HEK293T (cell line): Measurements from ENCODE around the gene USP44.

ENCODE experiments used
- CTCF ChIA-PET: fragments of 350-600 bp; formaldehyde crosslinking; extraction: SDS; loops from one replicate; lab custom pipeline; 2021; ENCODE audit warnings: antibody characterized with exemption, inconsistent platforms; lab: Yijun Ruan, JAX
- POLR2A ChIA-PET: fragments of 350-600 bp; formaldehyde crosslinking; extraction: SDS; loops from one replicate; lab custom pipeline; 2020; ENCODE audit warnings: antibody characterized with exemption, inconsistent platforms; lab: Yijun Ruan, JAX
- DNase-seq: peaks from one replicate; pipeline ENCODE4 v3.0.0; 2012; ENCODE audit warnings: mixed read lengths; ENCODE audit errors: extremely low spot score
- ARNT ChIP-seq: fragments of 450-650 bp; IDR thresholded peaks from 2 replicates; pipeline ENCODE4 v1.6.1; 2017; ENCODE audit warnings: mild to moderate bottlenecking
- BHLHE40 ChIP-seq: fragments of 450-650 bp; IDR thresholded peaks from 2 replicates; pipeline ENCODE4 v1.6.1; 2016; ENCODE audit warnings: mild to moderate bottlenecking, moderate library complexity, borderline replicate concordance
- CTBP1 ChIP-seq: fragments of 450-650 bp; IDR thresholded peaks from 2 replicates; pipeline ENCODE4 v1.6.1; 2016; ENCODE audit warnings: borderline replicate concordance
- ELF4 ChIP-seq: fragments of 450-650 bp; IDR thresholded peaks from 2 replicates; pipeline ENCODE4 v1.6.1; 2017; ENCODE audit warnings: antibody characterized with exemption
- FOXA1 ChIP-seq: fragments of 450-650 bp; IDR thresholded peaks from 2 replicates; pipeline ENCODE4 v1.6.1; 2016; ENCODE audit warnings: mild to moderate bottlenecking
- FOXK2 ChIP-seq: fragments of 450-650 bp; IDR thresholded peaks from 2 replicates; pipeline ENCODE4 v1.6.1; 2016; ENCODE audit warnings: mild to moderate bottlenecking
- FOXM1 ChIP-seq: fragments of 450-650 bp; IDR thresholded peaks from 2 replicates; pipeline ENCODE4 v1.6.1; 2017; ENCODE audit warnings: mild to moderate bottlenecking, borderline replicate concordance
- HDGF ChIP-seq: fragments of 450-650 bp; IDR thresholded peaks from 2 replicates; pipeline ENCODE4 v1.6.1; 2017; ENCODE audit warnings: antibody characterized with exemption, borderline replicate concordance
- L3MBTL2 ChIP-seq: fragments of 450-650 bp; conservative IDR thresholded peaks from 2 replicates; pipeline ENCODE4 v1.6.1; 2016; ENCODE audit warnings: mild to moderate bottlenecking
- LEF1 ChIP-seq: fragments of 450-650 bp; IDR thresholded peaks from 2 replicates; pipeline ENCODE4 v1.6.1; 2017; ENCODE audit warnings: mild to moderate bottlenecking, borderline replicate concordance
- NFRKB ChIP-seq: fragments of 450-650 bp; IDR thresholded peaks from 2 replicates; pipeline ENCODE4 v1.6.1; 2016; ENCODE audit warnings: mild to moderate bottlenecking, moderate library complexity
- SP1 ChIP-seq: fragments of 450-650 bp; IDR thresholded peaks from 2 replicates; pipeline ENCODE4 v1.6.1; 2017
- SUZ12 ChIP-seq: fragments of 450-650 bp; IDR thresholded peaks from 2 replicates; pipeline ENCODE4 v1.6.1; 2016; ENCODE audit warnings: mild to moderate bottlenecking
- TARDBP ChIP-seq: fragments of 450-650 bp; IDR thresholded peaks from 2 replicates; pipeline ENCODE4 v1.6.1; 2016
- ZNF384 ChIP-seq: fragments of 450-650 bp; IDR thresholded peaks from 2 replicates; pipeline ENCODE4 v1.6.1; 2016
- TF ChIP-seq, protein P1 (sequence below): fragments of 450-650 bp; IDR thresholded peaks from 2 replicates; pipeline ENCODE4 v1.6.1; 2016

USP44 gene

DNA sequence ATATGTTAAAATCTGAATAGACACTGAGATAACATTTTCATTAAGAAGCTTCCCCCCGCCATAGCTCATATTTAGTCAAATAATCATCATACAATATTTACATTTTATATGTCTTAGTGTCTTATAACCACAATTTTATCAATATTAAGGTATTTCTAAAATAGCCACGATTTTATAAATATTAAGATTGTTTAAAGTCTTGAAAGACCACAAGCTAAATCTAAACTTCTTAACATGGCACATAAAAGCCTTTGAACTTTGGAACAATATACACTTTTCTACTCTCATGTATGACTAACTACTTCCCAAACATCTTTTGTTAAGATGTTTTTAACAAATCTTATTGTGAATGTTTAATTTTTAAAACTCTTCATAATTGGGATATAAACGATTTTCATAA is 6.5 kb downstream of the USP44 start:
- POLR2A ChIA-PET, result interaction anchor here (0.6 to 0.8 kb wide), 2 partner anchors 9 to 548 kb away, joined by 3 to 4 read pairs; no protein-coding TSS in a partner anchor
- CTCF ChIA-PET, result interaction anchor here (1.3 kb wide), 1 partner anchor 11 kb away, joined by 4 read pairs; no protein-coding TSS in a partner anchor
- DNase-seq, result no peak
- no peak for TF ChIP-seq FOXK2
- TF ChIP-seq SP1, result no peak
- no peak for TF ChIP-seq LEF1

DNA sequence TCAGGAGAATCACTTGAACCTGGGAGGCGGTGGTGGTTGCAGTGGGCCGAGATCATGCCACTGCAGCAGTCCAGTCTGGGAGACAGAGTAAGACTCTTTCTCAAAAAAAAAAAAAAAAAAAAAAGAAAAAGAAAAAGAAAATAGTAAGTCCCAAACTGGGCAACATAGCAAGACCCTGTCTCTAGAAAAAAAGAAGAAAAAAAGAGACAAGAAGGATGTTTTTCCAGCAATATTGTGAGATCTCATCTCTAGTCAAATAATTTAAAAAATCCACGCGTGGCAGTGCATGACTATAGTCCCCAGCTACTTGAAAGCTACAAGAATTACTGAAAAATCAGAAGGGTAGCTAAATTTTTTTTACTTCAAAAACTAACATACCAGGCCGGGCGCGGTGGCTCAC is 8.0 kb downstream of the USP44 start:
- TF ChIP-seq L3MBTL2 (no peak), LEF1 (no peak), SUZ12 (no peak), SP1 (no peak), ELF4 (no peak), FOXA1 (no peak), CTBP1 (no peak), TARDBP (no peak), HDGF (no peak), ARNT (no peak)
- DNase-seq, result no peak
- CTCF ChIA-PET, result no interaction called here
- POLR2A ChIA-PET, result no interaction called here

DNA sequence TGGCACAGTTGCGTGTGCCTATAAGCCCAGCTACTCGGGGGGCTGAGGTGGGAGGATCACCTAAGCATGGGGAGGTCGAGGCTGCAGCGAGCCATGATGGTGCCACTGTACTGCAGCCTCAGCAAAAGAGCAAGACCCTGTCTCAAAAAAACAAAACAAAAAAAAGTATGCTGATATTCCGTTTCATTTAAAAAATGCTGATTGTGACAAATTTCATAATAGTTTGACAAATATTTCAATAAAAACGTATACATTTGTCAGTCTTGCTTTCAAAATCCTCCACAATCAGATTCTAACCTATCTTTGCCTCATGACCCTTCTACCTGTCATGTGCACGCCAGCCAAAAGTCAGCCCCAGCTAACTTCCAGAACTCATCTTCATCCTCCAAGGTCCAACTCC is 9.8 kb downstream of the USP44 start:
- CTCF ChIA-PET, result interaction anchor here (0.7 kb wide), 1 partner anchor 142 kb away, joined by 5 read pairs; no protein-coding TSS in a partner anchor
- no peak for DNase-seq
- POLR2A ChIA-PET, result no interaction called here
- no peak for TF ChIP-seq SUZ12
- TF ChIP-seq ZNF384, result no peak
- TF ChIP-seq BHLHE40, result no peak
- TF ChIP-seq TARDBP, result no peak
- no peak for TF ChIP-seq ARNT
- TF ChIP-seq FOXA1, result no peak
- TF ChIP-seq FOXM1, result no peak
- TF ChIP-seq CTBP1, result no peak
- no peak for TF ChIP-seq SP1
- no peak for TF ChIP-seq FOXK2
- TF ChIP-seq, protein P1, sequence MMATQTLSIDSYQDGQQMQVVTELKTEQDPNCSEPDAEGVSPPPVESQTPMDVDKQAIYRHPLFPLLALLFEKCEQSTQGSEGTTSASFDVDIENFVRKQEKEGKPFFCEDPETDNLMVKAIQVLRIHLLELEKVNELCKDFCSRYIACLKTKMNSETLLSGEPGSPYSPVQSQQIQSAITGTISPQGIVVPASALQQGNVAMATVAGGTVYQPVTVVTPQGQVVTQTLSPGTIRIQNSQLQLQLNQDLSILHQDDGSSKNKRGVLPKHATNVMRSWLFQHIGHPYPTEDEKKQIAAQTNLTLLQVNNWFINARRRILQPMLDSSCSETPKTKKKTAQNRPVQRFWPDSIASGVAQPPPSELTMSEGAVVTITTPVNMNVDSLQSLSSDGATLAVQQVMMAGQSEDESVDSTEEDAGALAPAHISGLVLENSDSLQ, result no peak
- no peak for TF ChIP-seq LEF1
- TF ChIP-seq L3MBTL2, result no peak
- TF ChIP-seq HDGF, result no peak

DNA sequence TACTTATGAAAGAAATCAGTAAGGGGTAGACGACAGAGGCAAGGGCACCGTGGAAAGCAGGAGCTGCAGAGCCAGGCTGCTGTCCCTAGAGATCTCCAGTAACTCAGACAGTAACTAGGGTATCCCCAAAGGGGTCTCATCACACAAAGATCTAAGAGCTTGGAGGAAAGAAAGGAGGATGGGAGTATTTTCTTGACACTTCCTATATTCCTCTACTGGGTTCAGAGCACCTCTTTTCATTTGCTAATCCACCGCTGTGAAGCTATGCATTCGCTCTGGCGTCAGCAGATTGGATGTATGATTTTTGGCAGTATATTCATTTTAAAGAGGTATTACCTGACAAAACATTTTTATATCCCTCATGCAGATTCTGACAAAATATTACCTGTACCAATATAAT is 12.6 kb downstream of the USP44 start:
- TF ChIP-seq, protein P1, result no peak
- TF ChIP-seq ARNT (no peak), HDGF (no peak), ZNF384 (no peak), TARDBP (no peak), L3MBTL2 (no peak), SP1 (no peak), LEF1 (no peak), FOXM1 (no peak), FOXA1 (no peak), BHLHE40 (no peak)
- POLR2A ChIA-PET, result interaction anchor here (0.9 to 1.5 kb wide), 2 partner anchors 65 to 321 kb away, joined by 4 to 7 read pairs; partner anchors contain the start of genes FGD6, METAP2 and VEZT
- DNase-seq, result no peak
- CTCF ChIA-PET, result interaction anchor here (0.6 to 1.0 kb wide), 3 partner anchors 36 to 466 kb away, joined by 3 to 4 read pairs (median 4); no protein-coding TSS in a partner anchor

DNA sequence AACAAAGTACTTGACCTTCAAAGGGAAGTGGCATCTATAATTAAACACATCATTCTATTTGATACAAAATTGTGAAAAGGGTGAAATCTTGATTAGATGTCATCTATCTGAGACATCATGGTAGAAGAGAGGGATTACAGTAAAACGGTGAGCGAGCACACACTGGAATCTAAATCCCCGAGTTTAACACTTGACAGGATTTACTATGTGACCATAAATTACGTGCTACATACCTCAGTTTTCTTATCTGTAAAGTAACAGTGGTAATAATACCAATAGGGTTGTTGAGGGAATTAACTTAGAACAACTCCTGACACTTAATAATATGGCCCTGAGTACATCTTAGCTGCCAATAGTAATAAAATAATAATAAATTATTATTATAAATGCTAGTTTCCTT is 13.3 kb downstream of the USP44 start:
- TF ChIP-seq ELF4, result no peak
- no peak for TF ChIP-seq L3MBTL2
- no peak for TF ChIP-seq NFRKB
- TF ChIP-seq CTBP1, result no peak
- no peak for TF ChIP-seq LEF1
- TF ChIP-seq ARNT, result no peak
- no peak for TF ChIP-seq SUZ12
- TF ChIP-seq FOXM1, result no peak
- no peak for TF ChIP-seq FOXK2
- TF ChIP-seq BHLHE40, result no peak
- no peak for TF ChIP-seq ZNF384
- TF ChIP-seq TARDBP, result no peak
- TF ChIP-seq, protein P1, result no peak
- TF ChIP-seq HDGF, result no peak
- TF ChIP-seq SP1, result no peak
- TF ChIP-seq FOXA1, result no peak
- ChIA-PET POLR2A (interaction anchor here (1.5 kb wide), 1 partner anchor 64 kb away, joined by 7 read pairs; the partner anchor contains the start of gene METAP2), CTCF (interaction anchor here (1.0 kb wide), 1 partner anchor 37 kb away, joined by 4 read pairs; no protein-coding TSS in a partner anchor)
- DNase-seq, result no peak

DNA sequence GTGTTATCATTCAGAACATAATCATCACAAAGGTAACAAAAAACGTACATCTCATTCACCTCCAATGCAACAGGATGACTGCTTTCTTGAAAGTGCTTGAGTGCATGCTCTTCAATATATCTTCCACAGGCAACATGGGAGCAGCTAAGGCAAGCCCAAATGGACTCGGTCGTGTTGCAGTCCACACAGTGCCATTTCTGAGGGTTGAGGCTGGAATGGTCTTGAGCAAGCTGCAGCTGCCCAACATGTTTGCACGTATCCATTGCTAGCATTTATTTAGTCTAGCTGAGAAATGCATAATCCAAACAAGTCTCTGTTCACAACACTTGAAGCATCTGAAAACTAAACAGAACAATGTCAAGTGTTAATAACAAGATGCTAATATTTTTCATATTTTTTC is 17.3 kb downstream of the USP44 start:
- CTCF ChIA-PET, result interaction anchor here (0.6 to 1.8 kb wide), 10 partner anchors 8 to 1155 kb away, joined by 3 to 6 read pairs (median 4); no protein-coding TSS in a partner anchor
- TF ChIP-seq BHLHE40 (no peak), LEF1 (no peak), FOXK2 (no peak), L3MBTL2 (no peak), FOXM1 (no peak), TARDBP (no peak)
- DNase-seq, result no peak
- POLR2A ChIA-PET, result no interaction called here
